Smooth muscle cell of the brain vasculature (primary cell): ENCODE data around the gene TSC1.
"Not testable (repeated sequence)": the region's sequence is repeated elsewhere in the genome, so short reads cannot be mapped to it uniquely, and the experiment has no call there.

Source experiments
- DNase-seq: peaks from one replicate; pipeline ENCODE4 v3.0.0-alpha.2; 2012; ENCODE audit warnings: low read depth, low spot score

Gene TSC1

DNA sequence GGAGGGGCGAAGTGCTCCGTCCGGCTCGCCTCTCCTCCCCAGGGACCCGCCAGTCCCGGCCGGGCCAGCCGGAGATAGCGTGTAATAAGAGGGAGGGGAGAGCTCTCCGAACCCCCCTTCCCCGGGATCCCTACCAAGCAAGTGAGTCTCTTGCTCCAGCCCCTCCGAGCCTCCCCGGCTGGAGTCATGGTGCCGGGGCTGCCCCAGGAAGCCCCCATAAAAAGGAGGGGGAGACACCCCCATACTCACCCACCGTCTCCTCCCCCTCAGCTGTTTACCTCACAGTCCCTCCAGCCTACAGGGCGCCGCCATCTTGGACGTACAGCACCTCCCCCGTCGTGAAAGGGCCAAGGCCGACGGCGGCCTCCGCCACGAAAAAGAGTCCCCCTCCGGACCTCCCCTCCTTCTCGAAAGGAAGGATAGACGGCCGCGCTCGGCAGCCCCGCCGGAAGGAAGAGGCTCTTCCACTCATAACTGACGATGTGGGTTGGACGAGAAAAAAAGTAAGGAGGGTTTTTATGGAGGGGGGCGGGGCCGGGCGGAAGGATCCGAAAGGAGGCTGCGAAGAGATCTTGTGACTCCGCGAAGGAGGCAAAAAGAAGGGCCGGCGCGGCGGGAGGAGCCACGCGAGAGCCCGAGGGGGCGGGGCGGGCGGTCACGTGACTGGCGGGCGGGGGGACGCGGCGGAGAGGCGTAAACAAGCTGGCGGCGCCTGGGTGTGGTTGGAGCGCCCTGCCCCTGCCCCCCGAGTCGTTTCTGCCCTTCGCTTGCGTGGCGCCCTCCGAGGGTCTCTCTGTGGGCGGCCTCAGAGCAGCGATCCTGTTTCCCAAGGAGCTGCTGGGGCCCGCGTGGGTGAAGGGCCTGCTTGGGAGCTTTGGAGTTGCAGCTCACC lies at the start of gene TSC1:
TSS of gene TSC1 (minus strand) at position 323 of the 892 bp plus-strand sequence. CDS start 15,744 bp downstream, outside the sequence.
- peak; percentile 90 for DNase-seq

DNA sequence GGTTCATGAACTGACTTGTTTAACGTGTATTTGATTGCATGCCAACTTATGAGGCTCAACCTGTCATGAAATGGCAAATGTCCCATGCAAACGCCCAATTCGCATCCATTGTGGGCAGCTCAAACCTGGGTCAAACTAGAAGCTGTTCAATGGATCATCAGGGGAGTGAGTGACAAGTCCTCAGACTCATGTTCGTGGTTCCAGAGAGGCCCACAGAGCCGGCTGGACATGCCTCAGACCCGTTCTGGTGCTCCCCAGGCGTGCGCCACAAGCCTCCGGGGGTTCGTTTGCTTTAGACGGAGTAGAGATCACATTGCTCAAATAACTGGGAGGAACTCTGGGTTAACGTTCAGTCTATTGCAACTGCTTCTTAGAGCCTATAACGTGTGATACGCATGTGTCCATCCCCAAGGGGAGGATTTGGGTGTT lies 49.1 kb upstream of the TSC1 start:
- DNase-seq, result no peak

DNA sequence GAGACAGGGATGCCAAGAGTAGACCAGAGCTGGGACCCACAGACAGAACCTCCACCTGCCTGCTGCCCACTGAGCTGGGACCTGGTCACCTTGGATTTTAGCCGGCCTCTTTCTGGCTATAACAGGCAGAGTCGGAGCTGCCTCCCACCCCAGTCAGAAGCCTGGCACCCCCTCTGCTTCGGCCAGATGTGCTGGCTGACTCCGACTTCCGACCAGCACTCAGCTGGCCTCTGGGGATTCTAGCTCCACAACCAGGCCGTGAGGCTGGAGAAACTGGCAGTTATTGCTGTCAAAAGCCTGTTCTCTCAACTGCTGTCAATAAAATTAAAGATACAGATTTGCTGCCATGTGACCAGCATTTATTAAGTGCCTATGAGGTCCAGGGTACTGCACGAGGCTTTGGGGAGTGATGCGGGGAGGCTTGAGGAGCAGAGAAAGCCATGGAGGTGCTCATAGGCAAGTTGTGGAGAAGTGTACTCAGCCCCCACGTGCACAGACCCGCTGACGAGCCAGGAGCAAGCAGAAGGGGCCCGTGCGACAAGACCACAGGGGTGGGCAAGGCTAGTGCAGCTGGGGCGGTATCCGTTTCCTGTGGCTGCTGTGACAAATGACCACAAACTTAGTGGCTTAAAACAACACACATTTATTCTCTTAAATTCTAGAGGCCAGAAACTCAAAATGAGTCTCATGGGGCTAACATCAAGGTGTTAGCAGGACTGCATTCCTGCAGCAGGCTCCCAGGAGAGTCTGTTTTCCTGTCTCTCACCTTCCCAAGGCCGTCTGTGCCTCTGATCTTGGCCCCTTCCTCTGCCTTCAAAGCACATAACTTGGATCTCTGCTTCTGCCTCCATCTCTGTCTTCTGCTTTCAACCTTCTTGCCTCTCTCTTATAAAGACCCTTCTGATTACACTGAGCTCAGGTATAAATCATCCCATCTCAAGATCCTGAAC lies 47.2 kb upstream of the TSC1 start:
- DNase-seq, result no peak

DNA sequence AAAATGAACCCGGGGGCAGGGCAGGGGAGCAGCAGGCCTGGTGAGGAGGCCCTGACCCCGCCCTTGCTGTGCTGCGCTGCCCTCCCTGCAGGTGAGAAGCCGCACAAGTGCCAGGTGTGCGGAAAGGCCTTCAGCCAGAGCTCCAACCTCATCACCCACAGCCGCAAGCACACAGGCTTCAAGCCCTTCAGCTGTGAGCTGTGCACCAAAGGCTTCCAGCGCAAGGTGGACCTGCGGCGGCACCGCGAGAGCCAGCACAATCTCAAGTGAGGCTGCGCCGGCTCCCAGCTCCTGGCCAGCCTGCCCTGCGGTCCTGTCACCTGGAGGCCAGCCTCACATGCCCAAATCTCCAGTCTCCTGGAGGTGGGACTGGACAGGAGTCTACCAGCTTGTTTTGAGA lies 46.4 kb upstream of the TSC1 start:
- no peak for DNase-seq

DNA sequence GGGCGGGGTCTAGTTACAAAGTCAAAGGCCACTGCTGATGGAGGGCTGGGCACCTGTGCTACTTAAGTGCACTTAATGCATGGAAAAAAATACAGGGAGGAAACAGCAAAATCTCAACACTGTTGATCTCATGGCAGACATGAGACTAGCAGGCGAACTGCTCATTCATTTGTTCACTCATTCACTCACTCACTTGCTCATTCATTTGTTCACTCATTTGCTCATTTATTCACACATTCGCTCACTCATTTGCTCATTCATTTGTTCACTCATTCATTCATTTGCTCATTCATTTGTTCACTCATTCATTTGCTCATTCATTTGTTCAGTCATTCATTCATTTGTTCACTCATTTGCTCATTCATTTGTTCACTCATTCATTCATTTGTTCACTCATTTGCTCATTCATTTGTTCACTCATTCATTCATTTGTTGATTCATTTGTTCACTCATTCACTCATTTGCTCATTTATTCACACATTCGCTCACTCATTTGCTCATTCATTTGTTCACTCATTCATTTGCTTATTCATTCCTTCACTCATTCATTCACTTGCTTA lies 45.7 kb upstream of the TSC1 start:
- DNase-seq, result not testable (repeated sequence)

DNA sequence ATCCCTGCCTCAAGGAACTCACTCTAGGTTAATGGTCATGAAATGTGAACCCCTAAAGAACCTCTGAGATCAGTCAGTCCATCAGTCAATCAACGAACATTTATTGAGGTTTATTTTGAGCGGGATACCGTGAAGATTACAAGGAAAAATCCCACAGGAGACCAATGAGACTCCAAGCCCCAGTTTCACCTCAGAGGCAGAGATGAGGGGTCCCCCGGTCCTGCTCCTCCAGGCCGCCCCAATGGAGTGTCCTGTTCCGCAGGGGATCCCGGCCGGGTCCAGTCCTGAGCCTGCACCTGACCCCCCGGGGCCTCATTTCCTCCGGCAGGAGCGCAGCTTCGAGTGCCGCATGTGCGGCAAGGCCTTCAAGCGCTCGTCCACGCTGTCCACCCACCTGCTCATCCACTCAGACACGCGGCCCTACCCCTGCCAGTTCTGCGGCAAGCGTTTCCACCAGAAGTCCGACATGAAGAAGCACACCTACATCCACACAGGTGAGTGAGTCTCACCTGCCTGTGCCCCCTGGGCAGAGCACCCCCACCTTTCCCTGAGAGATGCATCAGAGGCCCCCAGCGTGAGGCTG lies 45.1 kb upstream of the TSC1 start:
- DNase-seq, result no peak

DNA sequence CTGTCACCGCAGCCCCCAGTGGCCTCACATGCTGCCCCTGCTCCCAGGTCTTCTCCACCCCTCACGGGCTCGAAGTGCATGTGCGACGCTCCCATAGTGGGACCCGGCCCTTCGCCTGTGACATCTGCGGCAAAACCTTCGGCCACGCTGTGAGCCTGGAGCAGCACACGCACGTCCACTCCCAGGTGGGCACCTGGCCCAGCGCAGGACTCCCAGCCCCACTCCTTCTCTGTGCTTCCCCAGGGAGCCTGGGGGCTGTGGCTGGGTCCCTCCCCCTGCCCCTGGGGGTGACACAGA lies 44.5 kb upstream of the TSC1 start:
- no peak for DNase-seq

DNA sequence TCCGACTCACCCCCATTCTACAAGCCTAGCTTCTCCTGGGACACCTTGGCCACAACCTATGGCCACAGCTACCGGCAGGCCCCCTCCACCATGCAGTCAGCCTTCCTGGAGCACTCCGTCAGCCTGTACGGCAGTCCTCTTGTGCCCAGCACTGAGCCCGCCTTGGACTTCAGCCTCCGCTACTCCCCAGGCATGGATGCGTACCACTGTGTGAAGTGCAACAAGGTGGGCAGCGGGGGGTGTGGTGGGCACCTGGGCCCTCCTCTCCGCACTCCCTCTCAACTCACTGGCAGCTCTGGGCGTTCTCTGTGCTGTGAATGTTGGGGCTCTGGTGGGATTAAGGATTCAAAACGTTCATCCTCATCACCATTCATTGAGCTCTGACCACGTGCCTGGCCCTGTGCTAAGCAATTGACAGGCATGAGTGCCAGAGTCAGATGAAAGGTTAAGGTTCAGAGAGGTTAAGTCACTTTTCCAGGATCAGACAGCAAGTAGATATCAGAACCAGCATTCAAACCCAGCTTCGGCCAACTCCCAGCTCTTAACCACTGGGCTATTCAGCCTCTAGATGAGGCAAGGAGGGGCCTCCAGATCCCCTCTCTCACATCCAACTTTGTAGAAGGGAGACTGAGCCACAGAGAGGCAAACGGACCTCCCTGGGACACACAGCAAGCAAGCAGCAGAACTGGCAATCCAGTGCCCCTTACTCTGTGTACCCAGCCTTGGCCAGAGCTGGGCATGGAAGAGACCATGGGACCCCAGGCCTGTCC lies 44.0 kb upstream of the TSC1 start:
- DNase-seq, result no peak

DNA sequence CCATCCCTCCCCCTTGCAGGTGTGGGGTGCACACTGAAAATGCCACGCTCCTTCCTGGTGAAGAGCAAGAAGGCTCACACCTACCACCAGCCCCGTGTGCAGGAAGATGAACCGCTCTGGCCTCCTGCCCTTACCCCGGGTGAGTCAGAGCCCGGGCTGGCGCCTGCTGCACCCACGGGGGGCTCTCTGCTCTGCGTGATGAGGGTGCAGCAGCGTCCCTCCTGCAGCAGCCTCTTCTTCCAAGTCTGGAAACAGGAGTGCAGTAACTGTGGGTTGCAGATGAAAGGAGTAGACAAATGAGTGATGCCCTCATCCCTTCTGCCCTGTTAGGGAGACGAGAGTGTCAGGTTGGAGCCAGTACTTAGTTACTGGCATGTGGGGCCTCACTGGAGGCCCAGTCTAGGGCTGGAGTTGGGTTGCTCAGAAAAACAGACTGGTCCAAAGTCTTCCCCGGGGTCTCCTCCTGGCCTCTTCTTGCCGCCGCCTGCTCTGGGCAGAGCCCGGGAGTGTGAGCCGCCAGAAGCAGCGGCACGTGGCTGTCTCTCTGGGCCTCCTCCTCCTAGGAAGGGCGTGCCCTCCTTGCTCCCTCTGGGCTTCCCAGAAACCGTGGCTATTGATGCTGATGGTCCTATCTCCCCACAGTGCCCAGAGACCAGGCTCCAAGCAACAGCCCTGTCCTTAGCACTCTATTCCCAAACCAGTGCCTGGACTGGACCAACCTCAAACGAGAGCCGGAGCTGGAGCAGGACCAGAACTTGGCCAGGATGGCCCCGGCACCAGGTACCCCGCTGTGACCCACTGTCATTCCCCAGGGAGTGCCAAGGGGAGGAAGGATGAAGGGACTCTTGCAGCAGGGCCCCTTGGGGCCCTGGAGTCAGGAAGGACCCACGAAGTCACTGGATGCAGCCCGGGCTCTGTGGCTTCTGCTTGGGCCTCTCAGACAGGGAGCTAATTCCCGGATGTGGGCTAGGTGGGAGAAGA lies 42.5 kb upstream of the TSC1 start:
- no peak for DNase-seq

DNA sequence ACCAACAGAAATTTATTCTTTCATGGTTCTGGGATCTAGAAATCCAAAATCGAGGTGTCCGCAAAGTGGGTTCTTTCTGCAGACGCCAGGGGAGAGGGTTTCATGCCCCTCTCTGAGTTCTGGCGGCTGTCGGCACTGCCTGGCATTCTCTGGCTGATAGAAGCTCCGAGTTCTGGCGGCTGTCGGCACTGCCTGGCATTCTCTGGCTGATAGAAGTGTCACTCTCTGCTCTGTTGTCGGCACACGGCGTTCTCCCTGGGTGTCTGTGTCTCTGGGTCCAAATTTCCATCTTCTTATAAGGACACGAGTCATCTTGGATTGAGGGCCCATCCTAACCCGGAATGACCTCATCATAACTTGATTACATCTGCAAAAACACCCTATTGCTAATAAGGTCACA lies 41.7 kb upstream of the TSC1 start:
- DNase-seq, result no peak

DNA sequence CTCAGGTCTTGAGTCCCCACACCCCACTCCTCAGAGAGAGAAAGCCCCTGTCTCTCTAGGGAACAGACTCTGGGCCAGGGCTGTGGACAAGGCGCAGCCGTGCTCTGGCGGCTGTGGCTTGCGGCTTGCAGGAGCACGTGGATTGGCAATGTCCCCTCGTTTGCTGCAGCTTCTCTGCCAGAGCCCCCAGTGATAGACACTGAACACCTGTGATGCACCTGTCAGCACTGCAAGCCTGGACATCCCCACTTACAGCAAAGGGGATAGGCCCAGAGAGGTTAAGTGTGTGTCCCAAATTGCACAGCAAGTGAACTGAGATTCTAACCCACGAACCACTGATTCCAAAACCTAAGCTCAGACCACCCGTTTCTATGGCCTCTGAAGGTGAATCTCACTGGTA lies 41.1 kb upstream of the TSC1 start:
- DNase-seq, result no peak

DNA sequence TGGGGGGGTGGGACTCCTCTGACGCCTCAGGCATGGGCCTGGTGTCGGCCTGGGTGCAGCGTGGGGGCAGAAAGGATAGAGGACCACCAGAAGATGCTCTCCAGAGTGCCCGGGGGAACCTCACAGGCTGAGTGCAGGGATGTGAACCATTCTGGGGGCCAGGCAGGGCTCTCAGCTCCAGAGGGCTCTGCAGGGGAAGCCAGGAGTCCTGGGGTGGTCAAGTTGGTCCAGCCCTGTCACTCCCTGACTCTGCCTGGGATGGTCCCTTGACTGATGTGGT lies 40.6 kb upstream of the TSC1 start:
- no peak for DNase-seq

DNA sequence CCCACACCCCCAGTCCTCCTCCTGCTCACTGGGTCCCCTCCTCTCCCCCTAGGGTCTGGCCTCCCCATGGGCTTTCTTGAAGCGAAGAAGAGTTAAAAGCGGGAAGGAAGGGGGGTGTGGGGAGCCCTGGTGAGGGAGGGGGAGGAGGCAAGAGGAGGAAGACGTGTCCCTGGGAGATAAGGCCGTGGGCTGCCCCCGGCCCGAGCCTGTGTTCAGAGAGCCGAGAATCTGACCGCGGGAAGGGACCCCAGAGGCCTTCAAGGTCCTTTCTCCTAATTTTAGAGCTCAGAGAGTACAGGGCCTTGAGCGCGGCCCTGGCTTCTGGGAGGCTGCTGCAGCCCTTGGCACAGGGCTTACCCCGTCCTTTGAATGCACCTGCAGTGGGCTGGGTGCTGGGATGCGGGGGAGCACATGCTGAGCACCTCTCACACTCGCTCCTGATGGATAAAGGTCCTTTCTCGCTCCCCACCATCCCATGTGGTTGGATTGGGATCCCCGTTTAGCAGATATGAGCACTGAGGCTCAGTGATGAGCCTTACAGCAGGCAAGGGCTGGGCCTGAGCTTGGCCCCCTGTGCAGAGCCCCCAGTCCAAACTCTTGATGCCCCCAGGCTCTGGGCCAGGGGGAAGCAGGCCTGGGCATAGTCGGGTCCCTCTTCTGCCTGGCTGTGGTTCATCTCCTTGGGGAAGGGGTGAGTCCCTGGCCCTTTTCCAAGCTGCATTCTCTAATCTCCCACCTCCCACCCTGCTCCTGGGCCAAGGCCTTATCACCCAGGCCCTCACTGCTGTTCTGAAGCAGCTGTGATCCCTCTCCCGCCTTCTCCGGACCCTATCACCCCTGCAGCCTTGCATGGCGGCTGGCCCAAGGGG lies 40.0 kb upstream of the TSC1 start:
- DNase-seq, result no peak

DNA sequence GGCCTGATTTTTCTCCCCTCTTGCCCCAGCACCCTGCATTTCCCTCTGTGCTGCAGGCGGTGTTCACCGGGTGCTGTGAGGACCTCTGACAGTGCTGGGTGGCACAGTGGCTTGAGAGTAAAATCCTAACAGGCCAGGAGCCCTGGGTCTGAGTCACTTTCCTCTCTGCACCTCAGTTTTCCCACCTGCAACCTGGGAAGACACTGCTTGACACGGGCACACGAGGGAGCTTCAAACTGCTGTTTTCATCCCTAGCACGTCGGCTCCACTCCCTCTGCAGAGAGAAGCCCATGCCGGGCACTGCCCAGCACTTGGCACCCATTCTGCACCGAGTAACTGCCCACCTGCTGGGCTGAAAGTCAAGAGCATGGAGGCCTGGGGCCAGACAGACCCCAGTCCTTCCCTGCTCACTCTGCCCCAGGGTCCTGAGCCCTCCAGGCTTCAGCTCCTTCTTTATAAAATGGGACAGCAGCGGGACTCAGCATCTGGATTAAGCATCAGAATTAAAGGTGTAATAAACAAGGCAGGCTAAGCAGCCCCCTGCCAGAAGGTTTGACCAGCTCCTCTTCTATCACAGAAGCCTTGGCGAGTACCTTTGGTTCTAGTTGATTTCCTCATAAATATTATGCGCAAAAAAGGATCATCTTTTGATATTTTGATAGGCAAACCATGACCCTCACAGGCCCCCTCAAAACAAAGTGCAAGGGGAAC lies 39.2 kb upstream of the TSC1 start:
- DNase-seq, result no peak

DNA sequence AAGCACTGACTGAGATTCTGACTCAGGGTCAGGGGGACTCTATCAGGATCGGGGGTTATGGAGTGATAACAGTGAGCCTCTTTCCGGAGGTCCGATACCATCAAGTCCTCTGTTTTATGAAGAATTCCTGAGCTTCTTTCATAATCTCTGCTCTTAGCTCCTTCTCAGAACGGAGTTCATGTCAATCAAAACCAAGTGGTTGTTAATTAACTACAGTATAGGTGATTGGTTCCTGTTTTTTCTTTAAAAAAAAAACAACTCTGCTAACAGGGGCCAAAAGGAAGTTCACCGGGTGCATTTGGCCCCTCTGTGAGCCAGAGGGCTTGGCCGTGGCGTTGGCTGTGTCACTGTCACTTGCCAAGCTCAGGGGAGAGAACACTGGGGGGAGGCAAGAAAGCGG lies 38.0 kb upstream of the TSC1 start:
- no peak for DNase-seq

DNA sequence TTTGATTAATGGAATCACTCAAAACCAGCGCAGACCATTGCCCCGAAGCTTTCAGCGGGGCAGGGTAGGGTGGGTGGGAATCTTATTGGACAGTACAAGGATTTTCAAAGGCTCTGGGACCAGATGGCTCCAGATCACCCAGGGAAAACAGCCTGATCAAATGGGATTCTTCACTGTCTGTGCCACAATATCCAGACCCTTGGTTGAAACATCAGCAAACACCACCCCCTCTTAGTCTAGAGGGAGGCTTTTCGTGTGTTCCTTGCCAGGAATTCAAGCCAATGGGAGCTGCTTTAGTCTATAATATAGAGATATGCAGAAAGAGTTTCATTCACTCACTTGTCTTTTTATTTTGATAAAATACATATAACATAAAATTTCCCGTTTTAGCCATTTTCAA lies 35.7 kb upstream of the TSC1 start:
- no peak for DNase-seq

DNA sequence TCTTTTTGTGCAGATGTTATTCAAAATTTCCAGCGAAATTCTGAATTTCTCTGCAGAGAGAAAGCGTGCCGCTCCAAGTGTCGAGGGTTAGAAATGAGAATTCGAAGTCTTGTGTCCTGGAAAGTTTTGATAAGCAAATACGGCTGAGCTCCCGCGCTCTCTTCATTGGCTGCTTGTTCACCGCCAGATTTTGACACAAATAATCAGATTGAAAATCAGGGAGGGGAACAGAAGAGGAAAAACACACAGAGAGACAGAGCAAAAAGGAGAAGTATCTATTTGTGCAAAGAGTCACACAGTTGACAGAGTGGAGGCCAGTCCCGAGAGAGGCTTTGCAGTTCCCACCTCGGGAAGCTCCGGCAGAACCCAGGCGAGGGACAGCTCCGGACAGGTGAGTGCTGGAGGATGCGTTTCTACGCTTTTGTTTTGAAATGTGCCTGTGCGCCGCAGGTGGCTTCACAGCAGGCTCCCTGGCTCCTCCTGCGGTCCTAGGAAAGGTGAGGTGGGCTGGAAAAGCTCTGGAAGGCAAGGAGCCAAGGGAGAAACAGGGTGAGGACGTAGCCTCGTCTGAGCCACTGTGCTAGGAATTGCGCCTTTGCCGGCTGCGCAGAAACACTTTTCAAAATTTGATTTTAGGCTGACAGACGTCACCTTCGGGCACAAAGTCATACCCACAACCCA lies 34.2 kb upstream of the TSC1 start, which contains the start of gene GFI1B:
TSS of gene GFI1B (plus strand) at position 244 of the 681 bp plus-strand sequence. CDS start 7,985 bp downstream, outside the sequence.
- no peak for DNase-seq

DNA sequence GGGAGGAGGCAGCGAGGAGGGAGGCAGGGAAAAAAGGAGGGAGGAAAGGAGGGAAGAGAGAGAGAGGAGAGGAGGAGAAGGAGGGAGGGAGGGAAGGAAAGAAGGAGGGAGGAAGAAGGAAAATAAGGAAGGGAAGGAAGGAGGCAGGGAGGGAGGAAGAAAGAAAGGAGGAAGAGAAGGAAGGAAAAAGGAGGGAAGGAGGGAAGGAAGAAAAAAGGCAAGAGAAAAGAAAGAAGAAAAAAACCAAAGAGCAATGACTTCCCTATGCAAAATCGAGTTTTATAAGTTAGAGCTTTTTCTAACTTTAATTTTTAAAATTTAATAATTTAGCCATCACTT lies 33.7 kb upstream of the TSC1 start:
- DNase-seq, result no peak
